HFF-Myc (cell line): ENCODE results near the gene GFOD2.
"Not testable (repeated sequence)": the region's sequence is repeated elsewhere in the genome, so short reads cannot be mapped to it uniquely, and the experiment has no call there.

Experiments
- DNase-seq: peaks from one replicate; pipeline ENCODE4 v3.0.0-alpha.2; 2011; ENCODE audit warnings: low read depth; ENCODE audit errors: extremely low read depth
- H3K4me3 ChIP-seq: replicated peaks from 2 replicates; pipeline ENCODE4 v1.5.1; 2011; ENCODE audit warnings: low read depth, mild to moderate bottlenecking, control low read depth, low read length
- CTCF ChIP-seq: IDR thresholded peaks from 2 replicates; pipeline ENCODE4 v1.5.1; 2012; ENCODE audit warnings: mild to moderate bottlenecking, low read depth, low read length, control low read depth; ENCODE audit errors: missing control alignments

The GFOD2 gene

GRCh38 chr16:67697422-67698185 is 21.5 kb downstream of the GFOD2 start:
- no peak overlapping the region for H3K4me3 ChIP-seq
- no peak for TF ChIP-seq CTCF
- DNase-seq = no peak

- TF ChIP-seq CTCF = no peak
- no peak overlapping the region for H3K4me3 ChIP-seq
- no peak for DNase-seq
Observed at GRCh38 chr16:67694611-67695010, 24.5 kb downstream of the GFOD2 start.

- not testable (repeated sequence) for H3K4me3 ChIP-seq, DNase-seq
Observed at GRCh38 chr16:67693517-67694285, 25.4 kb downstream of the GFOD2 start.

- H3K4me3 ChIP-seq = no peak overlapping the region
- no peak for TF ChIP-seq CTCF
- DNase-seq = no peak
Observed at GRCh38 chr16:67685388-67686112, 33.6 kb downstream of the GFOD2 start.

GRCh38 chr16:67683767-67684166 is 35.3 kb downstream of the GFOD2 start:
- TF ChIP-seq CTCF = no peak
- no peak overlapping the region for H3K4me3 ChIP-seq
- DNase-seq = no peak

- no peak for TF ChIP-seq CTCF
- H3K4me3 ChIP-seq = no peak overlapping the region
- no peak for DNase-seq
Observed at GRCh38 chr16:67679935-67680897, 38.9 kb downstream of the GFOD2 start.
